GM19035 (cell line): ENCODE measurements around the gene ITPR3.

Experiments
- ATAC-seq: cut with Tn5 transposase; IDR thresholded peaks from one replicate; pipeline ENCODE4 v1.9.1; 2021; ENCODE audit not compliant: unreplicated experiment

ITPR3 gene

GRCh38 chr6:33633462-33634158, 12.5 kb downstream of the ITPR3 start:
- ATAC-seq, result peak; percentile 58

GRCh38 chr6:33634161-33634727, 13.1 kb downstream of the ITPR3 start:
- no peak for ATAC-seq

GRCh38 chr6:33634946-33635345, 13.8 kb downstream of the ITPR3 start:
- ATAC-seq, result no peak

- ATAC-seq, result no peak
Observed at GRCh38 chr6:33636655-33637054, 15.5 kb downstream of the ITPR3 start.

GRCh38 chr6:33638556-33638955, 17.4 kb downstream of the ITPR3 start:
- no peak for ATAC-seq

- no peak for ATAC-seq
Observed at GRCh38 chr6:33639559-33639958, 18.4 kb downstream of the ITPR3 start.

- ATAC-seq, result no peak
Observed at GRCh38 chr6:33640361-33640760, 19.2 kb downstream of the ITPR3 start.

- ATAC-seq, result no peak
Observed at GRCh38 chr6:33641144-33641543, 20.0 kb downstream of the ITPR3 start.

GRCh38 chr6:33641602-33642001, 20.5 kb downstream of the ITPR3 start:
- no peak for ATAC-seq

- ATAC-seq, result no peak
Observed at GRCh38 chr6:33642897-33643296, 21.8 kb downstream of the ITPR3 start.

- ATAC-seq, result no peak
Observed at GRCh38 chr6:33651403-33651802, 30.3 kb downstream of the ITPR3 start.

- ATAC-seq, result no peak
Observed at GRCh38 chr6:33652002-33652401, 30.9 kb downstream of the ITPR3 start.

- no peak for ATAC-seq
Observed at GRCh38 chr6:33654831-33655554, 33.9 kb downstream of the ITPR3 start.

GRCh38 chr6:33656844-33657243, 35.7 kb downstream of the ITPR3 start:
- no peak for ATAC-seq

GRCh38 chr6:33658982-33659689, 38.0 kb downstream of the ITPR3 start:
- ATAC-seq, result no peak

- ATAC-seq, result no peak
Observed at GRCh38 chr6:33659986-33660385, 38.9 kb downstream of the ITPR3 start.

- no peak for ATAC-seq
Observed at GRCh38 chr6:33661106-33661838, 40.1 kb downstream of the ITPR3 start.

- no peak for ATAC-seq
Observed at GRCh38 chr6:33662318-33662717, 41.2 kb downstream of the ITPR3 start.

- ATAC-seq, result no peak
Observed at GRCh38 chr6:33663028-33663427, 41.9 kb downstream of the ITPR3 start.

GRCh38 chr6:33663727-33664449, 42.8 kb downstream of the ITPR3 start:
- ATAC-seq, result no peak
